Kidney tubule cell (primary cell): ENCODE data around the gene CSMD2.

ENCODE experiments used
- DNase-seq: peaks from one replicate; pipeline ENCODE4 v3.0.0-alpha.2; 2018; ENCODE audit warnings: low spot score

CSMD2 gene

GRCh38 chr1:33852711-33853110, 312.3 kb downstream of the CSMD2 start:
- no peak for DNase-seq

GRCh38 chr1:33850481-33850880, 314.5 kb downstream of the CSMD2 start:
- no peak for DNase-seq

GRCh38 chr1:33849211-33849610, 315.8 kb downstream of the CSMD2 start:
- DNase-seq: peak; percentile 19

GRCh38 chr1:33848205-33848937, 316.7 kb downstream of the CSMD2 start:
- no peak for DNase-seq

- no peak for DNase-seq
Observed at GRCh38 chr1:33846861-33847260, 318.2 kb downstream of the CSMD2 start.

GRCh38 chr1:33844166-33844565, 320.9 kb downstream of the CSMD2 start:
- DNase-seq: no peak

GRCh38 chr1:33842348-33842747, 322.7 kb downstream of the CSMD2 start:
- DNase-seq: no peak

- DNase-seq: no peak
Observed at GRCh38 chr1:33841494-33841893, 323.5 kb downstream of the CSMD2 start.

- DNase-seq: no peak
Observed at GRCh38 chr1:33837635-33838034, 327.4 kb downstream of the CSMD2 start.

GRCh38 chr1:33836911-33837310, 328.1 kb downstream of the CSMD2 start:
- DNase-seq: peak; percentile 64

- no peak for DNase-seq
Observed at GRCh38 chr1:33828654-33829053, 336.4 kb downstream of the CSMD2 start.

- DNase-seq: no peak
Observed at GRCh38 chr1:33828059-33828458, 337.0 kb downstream of the CSMD2 start.

GRCh38 chr1:33826711-33827110, 338.3 kb downstream of the CSMD2 start:
- DNase-seq: no peak

- DNase-seq: no peak
Observed at GRCh38 chr1:33826311-33826710, 338.7 kb downstream of the CSMD2 start.

GRCh38 chr1:33825506-33825905, 339.5 kb downstream of the CSMD2 start:
- DNase-seq: no peak

GRCh38 chr1:33824971-33825370, 340.1 kb downstream of the CSMD2 start:
- no peak for DNase-seq

- no peak for DNase-seq
Observed at GRCh38 chr1:33824321-33824720, 340.7 kb downstream of the CSMD2 start.

GRCh38 chr1:33823830-33824229, 341.2 kb downstream of the CSMD2 start:
- DNase-seq: no peak

GRCh38 chr1:33823401-33823800, 341.6 kb downstream of the CSMD2 start:
- DNase-seq: no peak

GRCh38 chr1:33822396-33822795, 342.6 kb downstream of the CSMD2 start:
- no peak for DNase-seq

GRCh38 chr1:33821291-33821690, 343.7 kb downstream of the CSMD2 start:
- no peak for DNase-seq

GRCh38 chr1:33820804-33821203, 344.2 kb downstream of the CSMD2 start:
- no peak for DNase-seq

- no peak for DNase-seq
Observed at GRCh38 chr1:33819913-33820311, 345.1 kb downstream of the CSMD2 start.

GRCh38 chr1:33819290-33819912, 345.6 kb downstream of the CSMD2 start:
- no peak for DNase-seq
